Activated CD4-positive, alpha-beta T cell treated with anti-CD3 and anti-CD28 coated beads, Interleukin-2, amount 50 U/mL, for 1 hour (primary cell): ENCODE measurements around the gene KCNAB2.

Source experiments
- DNase-seq: peaks from one replicate; pipeline ENCODE4 v3.0.0-alpha.2; 2020

The KCNAB2 gene

DNA sequence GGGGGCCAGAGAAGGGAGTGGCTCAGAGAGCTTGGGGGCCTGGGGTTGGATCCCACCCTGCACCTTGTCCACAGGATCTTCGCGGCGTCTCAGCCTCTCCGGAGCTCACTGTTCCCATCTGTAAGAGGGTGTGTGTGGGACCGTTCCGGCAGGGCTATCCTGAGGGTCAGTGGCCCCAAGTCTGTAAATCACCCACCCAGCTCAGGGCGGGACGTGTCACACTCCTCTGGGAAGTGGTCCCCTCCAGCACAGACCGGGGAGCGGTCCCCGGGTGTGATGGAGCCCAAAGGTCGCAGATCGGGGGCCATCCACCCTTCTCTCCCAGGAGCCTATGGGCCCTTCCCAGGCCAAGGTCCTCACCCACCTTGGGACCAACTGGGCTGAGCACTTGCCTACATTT, 40.0 kb downstream of the KCNAB2 start:
- no peak for DNase-seq

DNA sequence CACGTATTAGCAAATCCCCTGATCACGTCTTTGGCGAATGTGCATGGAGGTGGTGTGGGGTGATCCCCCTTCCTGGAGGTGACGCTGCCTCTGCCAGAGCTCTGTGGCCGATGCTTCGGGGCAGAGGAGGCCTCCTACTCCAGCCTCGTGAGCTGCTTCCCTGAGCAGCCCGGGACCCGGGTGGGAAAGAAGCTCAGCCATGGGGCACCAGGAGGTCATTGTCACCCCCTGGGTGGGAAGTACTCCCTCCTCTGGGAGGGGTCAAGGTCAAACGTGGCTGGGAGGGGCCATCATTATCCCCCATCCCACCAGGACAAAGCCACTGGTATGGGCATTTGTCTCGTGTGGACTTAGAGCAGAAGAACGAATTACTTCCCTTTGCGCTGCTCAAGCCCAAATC, 40.7 kb downstream of the KCNAB2 start:
- no peak for DNase-seq

DNA sequence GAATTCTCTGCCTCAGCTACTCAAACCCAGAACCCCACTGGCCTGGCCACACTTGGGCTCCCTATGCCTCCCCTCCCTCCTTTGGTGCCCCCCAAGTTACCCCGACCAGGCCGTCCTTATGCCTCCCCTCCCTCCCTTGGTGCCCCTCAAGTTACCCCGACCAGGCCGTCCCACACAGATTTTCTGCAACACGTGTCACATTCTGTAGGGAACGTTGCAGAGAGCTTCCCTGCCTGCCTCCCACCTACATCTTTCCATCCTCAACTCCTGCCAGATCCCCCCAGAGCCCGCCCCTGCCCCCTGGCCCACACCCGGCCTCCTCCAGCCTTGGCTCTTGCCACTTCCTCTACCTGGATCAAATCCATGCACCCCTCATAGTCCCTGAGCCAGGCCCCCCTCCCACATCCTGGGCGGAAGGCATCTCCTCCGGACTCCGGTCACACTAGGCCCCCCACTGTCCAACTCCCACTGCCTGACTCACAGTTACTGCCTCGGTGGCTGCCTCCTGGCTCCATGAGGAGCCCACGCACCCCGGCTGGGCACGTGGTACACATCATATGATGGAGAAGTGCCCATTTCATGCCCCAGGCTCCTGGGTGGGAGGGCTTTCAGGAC, 41.2 kb downstream of the KCNAB2 start:
- no peak for DNase-seq

DNA sequence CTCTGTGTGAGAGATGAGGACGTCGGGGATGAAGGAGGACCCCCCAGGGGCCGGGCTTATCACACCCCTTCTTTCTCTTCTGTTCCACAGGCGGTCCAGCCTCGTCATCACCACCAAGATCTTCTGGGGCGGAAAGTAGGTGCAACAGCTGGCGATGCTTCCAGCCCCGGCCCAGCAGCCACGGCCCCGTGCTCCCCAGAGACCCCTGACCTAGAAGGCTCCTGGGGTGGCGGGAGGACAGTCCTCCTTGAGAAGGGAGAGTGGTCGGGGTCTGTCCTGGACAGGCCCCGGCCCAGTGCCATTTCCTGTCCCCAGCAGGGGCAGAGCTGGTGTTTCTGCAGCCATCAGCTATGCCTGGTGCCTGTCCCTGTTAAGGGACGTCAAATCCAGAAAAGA, 41.7 kb downstream of the KCNAB2 start:
- no peak for DNase-seq

DNA sequence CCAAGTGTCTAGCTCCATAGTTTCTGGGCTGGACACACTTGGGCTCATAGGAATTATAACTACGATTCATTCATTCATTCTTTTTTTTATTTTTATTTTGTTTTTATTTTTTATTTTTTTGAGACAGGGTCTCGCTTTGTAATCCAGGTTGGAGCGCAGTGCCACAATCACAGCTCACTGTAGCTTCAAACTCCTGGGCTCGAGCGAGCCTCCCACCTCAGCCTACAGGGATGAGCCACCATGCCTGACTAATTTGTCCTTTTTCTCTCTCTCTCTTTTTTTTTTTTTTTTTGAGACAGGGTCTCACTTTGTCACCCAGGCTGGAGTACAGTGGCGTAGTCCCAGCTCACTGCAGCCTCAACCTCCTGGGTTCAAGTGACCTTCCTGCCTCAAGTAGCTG, 42.3 kb downstream of the KCNAB2 start:
- no peak for DNase-seq

DNA sequence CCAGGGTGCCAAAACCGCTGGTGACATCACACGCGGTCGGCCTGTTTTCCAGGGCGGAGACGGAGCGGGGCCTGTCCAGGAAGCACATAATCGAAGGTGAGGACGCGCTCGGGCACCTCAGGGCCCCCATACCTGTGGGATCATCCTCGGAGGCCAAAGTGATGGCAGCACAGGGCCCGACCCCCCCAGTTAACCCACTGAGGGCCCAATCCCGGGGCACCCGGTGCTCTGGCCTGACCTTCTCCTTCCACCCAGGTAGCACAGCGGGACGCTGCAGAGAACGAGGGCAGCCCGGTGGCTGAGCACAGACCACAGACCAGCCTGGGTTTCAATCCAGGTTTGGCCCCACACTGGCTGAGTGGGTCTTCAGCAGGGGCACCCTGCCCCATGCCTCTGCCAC, 43.3 kb downstream of the KCNAB2 start:
- no peak for DNase-seq

DNA sequence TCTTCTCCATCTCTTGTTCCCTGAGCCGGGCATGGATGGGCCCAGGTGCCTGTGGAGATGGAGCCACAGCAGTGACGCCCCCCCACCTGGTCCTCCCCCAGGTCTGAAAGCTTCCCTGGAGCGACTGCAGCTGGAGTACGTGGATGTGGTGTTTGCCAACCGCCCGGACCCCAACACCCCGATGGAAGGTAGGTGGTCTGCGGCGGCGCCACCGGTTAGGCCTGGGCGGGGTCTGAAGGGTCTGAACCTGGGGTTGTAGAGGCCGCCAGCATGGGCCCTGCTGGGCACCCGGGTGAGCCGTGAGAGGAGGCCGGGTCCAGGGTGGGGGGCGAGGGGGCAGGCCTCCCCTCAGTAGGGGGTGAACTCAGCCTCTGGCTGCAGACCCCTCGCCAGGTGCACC, 44.6 kb downstream of the KCNAB2 start:
- DNase-seq, result no peak

DNA sequence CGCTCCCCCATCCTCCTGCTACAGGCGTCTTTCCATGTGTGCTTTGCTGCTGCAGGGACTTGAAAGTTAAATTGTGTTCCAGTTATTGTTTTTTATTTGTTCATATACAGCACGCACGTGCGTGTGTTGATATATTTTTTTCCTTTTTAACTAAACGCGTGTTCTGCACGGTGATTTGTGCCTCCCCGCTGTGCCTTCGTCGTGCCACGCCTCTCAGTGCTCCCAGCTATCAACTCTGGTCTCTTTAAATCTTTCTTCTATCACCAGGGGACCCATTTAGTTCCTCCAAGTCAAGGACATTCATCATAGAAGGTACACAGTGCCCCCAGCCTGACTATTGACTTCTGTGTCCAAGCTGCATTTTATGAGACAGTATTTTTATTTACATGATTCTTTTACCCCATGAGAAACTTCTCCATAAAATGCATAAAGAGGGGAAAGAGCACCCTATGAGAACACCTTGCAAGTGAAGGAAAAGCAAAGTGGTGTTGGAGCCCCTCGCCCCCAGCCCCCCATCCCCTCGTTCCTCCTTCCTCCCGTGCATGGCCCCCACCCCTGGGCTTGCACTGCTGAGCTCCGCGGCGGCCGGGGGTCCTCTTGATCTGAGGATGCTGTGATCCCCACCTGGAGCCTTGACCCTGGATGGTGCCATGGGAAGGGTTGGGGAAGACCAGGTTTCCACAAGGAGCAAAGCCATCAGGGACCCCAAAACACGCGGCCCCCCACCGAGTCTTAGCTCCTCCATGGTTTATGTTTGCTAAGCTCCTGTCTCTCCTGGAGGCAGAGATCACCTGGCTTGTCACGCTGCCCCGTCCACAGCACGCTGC, 45.5 kb downstream of the KCNAB2 start:
- DNase-seq, result no peak

DNA sequence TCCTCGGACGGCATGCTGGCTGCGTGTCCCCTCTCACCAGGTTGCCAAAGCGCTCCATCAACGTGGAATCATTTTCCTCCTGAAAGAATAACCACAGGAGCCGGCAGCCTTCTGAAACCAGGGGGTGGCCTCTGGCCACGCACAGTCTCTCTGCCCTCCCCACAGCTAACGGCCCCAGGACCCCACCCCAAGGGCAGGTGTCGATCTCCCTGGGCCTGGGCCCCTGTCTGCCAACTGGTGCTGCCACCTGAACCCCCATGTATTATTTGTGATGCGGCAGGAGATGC, 46.1 kb downstream of the KCNAB2 start:
- no peak for DNase-seq

DNA sequence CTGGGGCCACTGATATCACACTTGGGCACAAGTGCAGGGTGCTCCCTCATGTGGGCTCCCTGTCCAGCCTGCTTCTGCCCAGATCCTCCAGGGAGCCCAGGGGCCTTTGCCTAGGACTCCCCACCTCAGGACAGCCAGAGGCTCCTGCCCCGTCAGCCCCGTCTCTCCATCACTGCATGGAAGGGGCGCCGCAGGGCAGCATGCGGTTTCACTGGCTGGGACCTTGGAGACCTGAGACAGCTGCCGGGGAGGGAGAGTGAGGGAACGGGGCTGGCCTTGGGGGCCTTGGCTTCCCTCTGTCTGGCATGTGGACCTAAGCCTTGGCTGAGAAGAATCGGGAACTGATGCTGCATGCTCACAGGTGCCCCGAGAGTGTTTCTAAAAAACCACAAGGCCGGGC, 46.5 kb downstream of the KCNAB2 start:
- no peak for DNase-seq

DNA sequence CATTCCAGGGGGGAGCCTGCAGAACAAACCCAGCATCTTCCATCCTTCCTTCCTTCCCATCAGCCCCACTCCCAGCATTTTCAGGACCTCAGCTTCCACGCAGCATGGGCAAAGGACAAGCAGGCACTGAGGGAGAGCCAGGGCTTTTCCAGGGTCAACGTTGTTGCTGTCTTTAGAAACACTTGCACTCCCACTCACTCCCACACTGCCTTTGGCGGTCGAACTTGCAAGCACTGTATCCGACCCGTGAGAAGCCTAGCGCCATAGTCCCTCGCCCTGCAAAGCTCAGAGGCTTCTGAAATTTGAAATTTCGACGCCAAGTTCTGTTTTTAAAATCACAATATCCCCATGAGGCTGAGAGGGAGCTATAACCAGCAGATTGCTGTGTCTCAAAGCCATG, 47.4 kb downstream of the KCNAB2 start:
- DNase-seq, result no peak

DNA sequence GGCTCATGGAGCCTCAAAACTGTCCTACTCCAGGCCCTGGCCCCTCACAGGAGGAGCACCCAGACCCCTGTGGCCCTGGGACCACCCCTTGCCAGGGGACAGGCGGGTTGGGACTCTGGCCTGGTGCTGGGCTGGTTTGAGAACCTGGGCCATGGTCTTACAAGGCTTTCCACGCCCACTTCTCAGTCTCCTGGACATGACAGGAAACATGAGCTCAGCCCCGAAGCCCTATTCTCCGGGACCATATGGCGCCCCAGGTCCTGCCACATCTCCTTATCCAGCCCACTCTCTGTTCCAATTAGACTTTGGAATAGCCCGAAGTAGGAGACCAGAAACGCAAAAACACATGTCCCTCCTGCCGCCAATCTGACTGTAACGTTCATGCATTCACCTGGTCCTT, 47.9 kb downstream of the KCNAB2 start:
- no peak for DNase-seq

DNA sequence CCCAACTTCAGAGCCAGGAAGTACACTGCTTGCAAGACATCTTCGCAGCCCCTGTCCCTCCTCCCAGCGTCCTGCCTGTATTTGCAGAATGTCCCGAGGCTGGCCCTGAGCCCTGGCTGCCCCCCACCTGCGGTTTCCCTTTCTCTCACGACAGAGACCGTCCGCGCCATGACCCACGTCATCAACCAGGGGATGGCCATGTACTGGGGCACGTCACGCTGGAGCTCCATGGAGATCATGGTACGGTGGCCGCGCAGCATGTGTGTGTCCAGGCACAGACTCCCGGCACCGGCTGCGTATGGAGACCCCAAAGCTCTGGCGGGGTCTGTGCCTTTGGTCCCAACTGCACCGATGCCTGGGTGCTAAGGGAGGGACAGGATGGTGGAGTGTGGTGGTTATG, 48.6 kb downstream of the KCNAB2 start:
- no peak for DNase-seq

DNA sequence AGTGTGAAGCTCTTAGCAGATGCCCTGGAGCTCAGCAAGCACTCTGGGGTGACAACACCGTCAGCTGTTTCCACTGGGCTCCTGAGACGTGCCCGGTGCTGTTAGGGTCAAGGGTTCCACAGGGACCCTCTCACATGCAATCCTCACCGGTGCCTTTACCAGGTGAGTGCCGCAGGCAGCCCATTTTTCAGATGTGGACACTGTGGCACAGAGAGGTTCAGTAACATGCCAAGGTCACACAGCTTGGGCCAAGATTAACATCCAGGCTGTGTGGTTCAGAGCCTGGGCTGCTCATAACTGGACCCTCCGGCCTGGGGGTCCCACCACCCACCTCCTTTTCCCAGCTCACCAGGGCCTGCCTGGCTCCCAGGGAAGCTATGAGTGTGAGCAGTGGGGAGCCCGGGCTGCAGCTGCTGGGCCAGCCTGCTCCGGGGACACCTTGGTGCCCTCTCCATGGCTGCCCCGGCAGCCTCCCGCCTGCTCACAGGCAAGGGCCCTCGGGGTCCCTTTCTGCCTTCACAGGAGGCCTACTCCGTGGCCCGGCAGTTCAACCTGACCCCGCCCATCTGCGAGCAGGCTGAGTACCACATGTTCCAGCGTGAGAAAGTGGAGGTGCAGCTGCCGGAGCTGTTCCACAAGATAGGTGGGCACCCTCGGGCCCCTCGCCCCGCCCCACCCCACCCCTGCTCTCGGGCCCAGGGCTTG, 49.3 kb downstream of the KCNAB2 start:
- no peak for DNase-seq

DNA sequence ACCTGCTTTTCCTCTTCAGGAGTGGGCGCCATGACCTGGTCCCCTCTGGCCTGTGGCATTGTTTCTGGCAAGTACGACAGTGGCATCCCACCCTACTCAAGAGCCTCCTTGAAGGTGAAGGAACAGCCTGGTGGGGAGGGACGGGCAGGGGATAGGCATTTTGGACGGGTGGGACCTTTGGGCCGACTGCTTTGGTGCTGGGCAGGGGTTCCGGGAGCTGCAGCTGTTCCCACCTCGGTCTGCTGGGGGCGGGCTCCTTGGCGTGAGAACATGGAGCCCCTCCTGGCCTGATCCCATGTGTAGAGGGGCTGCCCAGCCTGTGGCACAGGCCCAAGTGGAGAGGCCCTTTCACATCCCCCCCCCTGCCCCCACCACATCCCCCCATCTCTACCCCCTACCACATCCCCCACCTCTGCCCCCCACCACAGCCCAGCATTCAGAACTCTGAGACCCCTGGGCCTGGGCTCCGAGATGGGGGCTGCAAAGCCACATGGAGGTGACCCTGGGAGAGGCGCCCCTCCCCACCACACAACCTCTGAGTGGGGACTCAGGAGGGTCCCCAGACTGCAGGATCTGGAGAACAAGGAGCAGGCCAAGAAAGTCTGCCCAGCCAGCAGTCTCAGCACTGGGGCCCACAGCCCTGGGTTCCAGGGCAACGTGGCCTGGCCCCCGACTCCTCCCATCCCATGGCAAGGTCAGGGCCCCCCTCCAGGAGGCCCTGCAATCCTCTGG, 50.0 kb downstream of the KCNAB2 start:
- no peak for DNase-seq

DNA sequence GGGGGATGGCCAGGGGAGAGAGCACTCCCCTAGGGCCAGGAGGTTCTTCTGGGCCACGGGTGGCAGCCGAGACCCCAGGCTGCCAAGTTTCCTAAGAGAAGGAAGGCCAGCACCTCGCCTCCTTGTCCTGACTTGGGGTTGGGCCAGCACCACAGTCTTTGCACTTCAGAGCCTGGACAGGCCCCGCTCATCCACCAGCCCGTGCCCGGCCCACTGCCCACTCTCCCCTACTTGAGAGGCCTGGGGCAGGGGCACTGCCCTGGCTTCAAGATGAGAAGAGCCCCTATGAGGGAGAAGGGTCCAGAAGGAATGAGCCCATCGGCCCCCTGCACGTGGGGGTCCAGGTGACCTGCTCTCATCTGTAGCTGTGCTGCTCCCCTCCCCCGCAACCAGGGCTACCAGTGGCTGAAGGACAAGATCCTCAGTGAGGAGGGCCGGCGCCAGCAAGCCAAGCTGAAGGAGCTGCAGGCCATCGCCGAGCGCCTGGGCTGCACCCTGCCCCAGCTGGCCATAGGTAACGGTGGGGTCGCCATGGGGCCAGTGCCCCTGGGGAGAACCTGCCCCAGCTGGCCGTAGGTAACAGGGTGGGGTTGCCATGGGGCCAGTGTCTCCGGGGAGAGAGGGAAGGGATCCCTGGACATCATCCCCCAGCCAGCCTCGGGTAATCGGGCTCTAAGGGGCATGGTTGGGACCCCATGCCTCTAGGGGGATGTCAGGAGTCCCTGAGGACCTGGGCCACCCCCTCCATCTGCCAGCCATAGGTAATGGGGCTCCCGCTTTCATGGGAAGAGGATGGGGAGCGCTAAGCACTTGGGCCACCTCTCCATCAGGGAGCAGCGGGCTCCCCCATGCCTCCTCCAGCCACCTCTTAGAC, 50.8 kb downstream of the KCNAB2 start:
- no peak for DNase-seq

DNA sequence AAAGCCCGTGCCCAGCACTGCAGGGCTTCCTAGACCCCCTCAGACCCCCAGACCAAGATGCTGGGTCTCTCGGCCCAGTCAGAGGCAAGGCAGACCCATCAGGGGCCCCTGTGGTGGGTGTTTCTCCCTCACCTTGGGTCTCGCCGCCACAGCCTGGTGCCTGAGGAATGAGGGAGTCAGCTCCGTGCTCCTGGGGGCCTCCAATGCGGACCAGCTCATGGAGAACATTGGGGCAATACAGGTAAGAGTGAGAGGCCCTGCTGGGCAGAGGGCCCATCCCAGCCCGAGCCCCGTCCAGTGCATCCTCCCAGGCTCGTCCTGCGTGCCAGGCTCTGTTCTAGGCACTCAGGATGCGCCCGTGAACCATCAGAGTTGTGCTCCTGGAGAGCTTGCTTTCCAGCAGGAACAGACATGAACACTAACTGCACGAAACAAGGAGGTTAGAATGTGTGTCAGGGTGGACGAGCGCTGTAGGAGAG, 51.5 kb downstream of the KCNAB2 start:
- no peak for DNase-seq

DNA sequence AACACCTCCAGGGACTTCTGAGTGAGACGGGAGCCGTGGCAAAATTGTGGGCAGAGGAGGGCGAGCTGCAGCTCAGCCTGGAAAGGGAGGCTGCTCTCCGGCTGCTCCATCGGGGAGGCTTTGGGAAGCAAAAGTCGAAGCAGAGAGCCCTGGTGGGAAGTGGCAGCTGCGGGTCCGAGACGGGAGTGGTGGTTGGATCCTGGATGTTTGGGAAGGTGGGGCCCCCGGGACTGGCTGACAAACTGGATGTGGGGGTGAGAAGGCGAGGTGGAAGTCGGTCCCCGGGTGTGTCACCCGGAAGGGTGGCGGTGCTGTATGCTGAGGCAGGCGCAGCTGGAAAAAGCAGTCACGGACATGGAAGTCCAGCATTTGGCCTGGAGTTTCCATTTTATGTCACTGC, 52.1 kb downstream of the KCNAB2 start:
- no peak for DNase-seq

DNA sequence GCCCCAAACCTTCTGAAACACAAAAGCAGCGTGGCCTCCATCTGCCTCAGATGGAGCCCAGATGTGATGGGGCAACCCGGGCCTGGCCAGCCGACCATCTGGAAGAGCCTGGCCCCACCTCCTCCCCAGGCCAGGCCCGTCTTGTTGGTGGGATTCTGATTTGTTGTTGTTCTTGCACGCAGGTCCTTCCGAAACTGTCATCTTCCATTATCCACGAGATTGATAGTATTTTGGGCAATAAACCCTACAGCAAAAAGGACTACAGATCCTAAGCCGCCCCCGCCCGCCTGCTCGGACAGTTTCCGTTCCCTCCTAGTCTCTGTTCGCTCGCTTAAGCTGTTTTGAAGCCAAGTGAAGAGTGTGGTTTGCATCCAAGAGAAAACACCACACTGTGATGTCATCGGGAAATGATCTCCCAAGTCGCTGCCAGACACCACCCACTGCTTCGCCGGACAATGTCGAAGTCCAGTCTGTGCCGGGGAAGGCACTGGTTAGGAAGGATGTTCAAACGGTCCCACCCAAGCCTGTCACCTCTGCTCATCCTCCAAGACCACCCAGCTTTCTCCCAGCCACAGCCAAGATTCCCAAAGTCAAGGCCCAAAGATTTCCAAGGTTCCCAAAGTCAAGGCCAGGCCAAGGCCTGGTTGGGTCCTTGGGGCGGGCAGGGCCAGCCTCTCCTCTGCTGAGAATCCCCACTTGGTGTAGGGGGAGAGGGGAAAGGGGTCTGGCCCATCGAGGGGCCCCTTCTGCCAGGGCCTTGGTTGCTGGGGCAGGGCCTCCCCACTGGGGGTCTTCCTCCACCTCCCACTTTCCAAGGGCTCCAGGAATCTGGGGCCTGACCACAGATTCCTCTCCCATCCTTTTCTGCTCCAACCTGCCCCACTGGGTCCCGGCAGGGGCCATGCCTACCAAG, 52.9 kb downstream of the KCNAB2 start:
- no peak for DNase-seq

DNA sequence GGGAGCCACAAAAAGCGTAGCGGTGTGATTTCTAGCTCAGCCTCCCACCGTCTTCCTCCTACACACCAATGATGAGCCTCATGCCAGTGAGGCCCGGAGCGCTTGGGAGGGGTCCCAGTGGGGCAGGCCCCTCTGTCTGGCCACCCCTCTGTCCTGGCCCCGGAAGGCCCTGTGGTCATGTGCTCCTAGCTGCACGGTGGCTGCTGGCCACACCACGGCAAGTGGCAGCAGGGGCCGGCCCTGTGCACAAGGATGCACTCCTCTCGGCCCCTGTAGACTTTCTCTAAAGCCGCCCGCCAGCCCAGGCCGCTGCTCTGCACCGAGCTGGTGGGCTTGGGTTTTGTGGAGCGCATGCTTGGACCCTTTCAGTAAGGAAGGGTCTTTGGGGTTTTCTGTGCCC, 53.6 kb downstream of the KCNAB2 start:
- no peak for DNase-seq
